Karpas-422 (cell line): Measurements from ENCODE around the gene BTBD16. TPM values are rescaled to one million over a fixed set of nuclear protein-coding genes. Genes with fewer than 3 reads are reported as not detected.

ENCODE experiments used
- DNase-seq: peaks from one replicate; pipeline ENCODE4 v3.0.0-alpha.2; 2015
- H2AFZ ChIP-seq: fragments of 200-600 bp; sonication (generic); 2 replicates; pipeline ENCODE4 v1.6.1; 2014; ENCODE audit warnings: antibody characterized with exemption, low read length, mixed read lengths
- H3K27ac ChIP-seq: fragments of 200-600 bp; sonication (generic); 2 replicates; pipeline ENCODE4 v1.5.1; 2014; ENCODE audit warnings: mild to moderate bottlenecking, low read length, moderate library complexity
- H3K27me3 ChIP-seq: fragments of 200-600 bp; sonication (generic); 2 replicates; pipeline ENCODE4 v1.6.1; 2014; ENCODE audit warnings: low read length, mixed read lengths
- H3K36me3 ChIP-seq: fragments of 200-600 bp; sonication (generic); 2 replicates; pipeline ENCODE4 v1.6.1; 2014; ENCODE audit warnings: low read length, mixed read lengths; ENCODE audit not compliant: insufficient read depth
- H3K4me1 ChIP-seq: fragments of 200-600 bp; sonication (generic); 2 replicates; pipeline ENCODE4 v1.6.1; 2014; ENCODE audit warnings: mild to moderate bottlenecking, low read length, mixed read lengths
- H3K4me2 ChIP-seq: fragments of 200-600 bp; sonication (generic); 2 replicates; pipeline ENCODE4 v1.6.1; 2014; ENCODE audit warnings: low read length, low read depth, mild to moderate bottlenecking; ENCODE audit not compliant: poor library complexity, severe bottlenecking
- H3K4me3 ChIP-seq: fragments of 200-600 bp; sonication (generic); 2 replicates; pipeline ENCODE4 v1.5.1; 2014; ENCODE audit warnings: mild to moderate bottlenecking, antibody characterized with exemption, low read length, mixed read lengths
- H3K79me2 ChIP-seq: fragments of 200-600 bp; sonication (generic); 2 replicates; pipeline ENCODE4 v1.6.1; 2014; ENCODE audit warnings: mild to moderate bottlenecking, low read length, mixed read lengths
- H3K9ac ChIP-seq: fragments of 200-600 bp; sonication (generic); 2 replicates; pipeline ENCODE4 v1.6.0; 2014; ENCODE audit warnings: low read length
- H3K9me2 ChIP-seq: fragments of 200-600 bp; sonication (generic), shearing (Covaris generic); replicated peaks from 2 replicates; pipeline ENCODE4 v1.6.0; 2014; ENCODE audit warnings: mild to moderate bottlenecking, low read length, moderate library complexity; ENCODE audit not compliant: insufficient read depth
- H3K9me3 ChIP-seq: fragments of 300-700, 200-600 bp; sonication (generic); 2 replicates; pipeline ENCODE4 v1.6.1; 2014; ENCODE audit warnings: low read length, mixed read lengths
- H4K20me1 ChIP-seq: fragments of 200-600 bp; sonication (generic); 2 replicates; pipeline ENCODE4 v1.6.1; 2014; ENCODE audit warnings: mild to moderate bottlenecking, antibody characterized with exemption, low read length, low read depth; ENCODE audit not compliant: insufficient read depth
- total RNA-seq: library from RNA; depleted of rRNA; stranded (reverse); fragments of >200 nt; shearing (Covaris generic); gene quantifications from 2 replicates; pipeline ENCODE4 v1.2.3, GENCODE V29; 2014; ENCODE audit warnings: low replicate concordance

Gene BTBD16
- total RNA-seq, 1 experiment from 2014 or later, result not detected

- peaks cover 12% of the 10 kb centered on the region for H3K4me1 ChIP-seq
- 0 out of 2 replicates have a peak, but pooled peaks cover 3% of the 10 kb centered on the region for H3K27me3 ChIP-seq
- no peak overlapping the region for H2AFZ ChIP-seq
- H4K20me1 ChIP-seq, result no peaks in the 10 kb centered on the region
- no peaks in the 10 kb centered on the region for H3K36me3 ChIP-seq
- H3K27ac ChIP-seq, result no peak overlapping the region
- H3K9me3 ChIP-seq, result no peaks in the 10 kb centered on the region
- no peak overlapping the region for H3K4me2 ChIP-seq
- H3K9me2 ChIP-seq, result no peaks in the 10 kb centered on the region
- no peak overlapping the region for H3K9ac ChIP-seq
- no peak overlapping the region for H3K4me3 ChIP-seq
- DNase-seq, result no peak
- no peaks in the 10 kb centered on the region for H3K79me2 ChIP-seq
Observed at GRCh38 chr10:122304054-122304579, 33.0 kb downstream of the BTBD16 start.

GRCh38 chr10:122306282-122306681 lies 35.2 kb downstream of the BTBD16 start:
- Histone ChIP-seq H3K9ac (no peak overlapping the region), H3K9me2 (no peaks in the 10 kb centered on the region), H3K27ac (no peak overlapping the region), H3K4me3 (no peak overlapping the region), H4K20me1 (no peaks in the 10 kb centered on the region), H3K36me3 (no peaks in the 10 kb centered on the region), H3K27me3 (0 out of 2 replicates have a peak, but pooled peaks cover 3% of the 10 kb centered on the region), H2AFZ (no peak overlapping the region), H3K79me2 (no peaks in the 10 kb centered on the region), H3K4me1 (peaks cover 12% of the 10 kb centered on the region), H3K9me3 (no peaks in the 10 kb centered on the region), H3K4me2 (no peak overlapping the region)
- no peak for DNase-seq

- Histone ChIP-seq H3K27ac (no peak overlapping the region), H3K36me3 (no peaks in the 10 kb centered on the region), H3K27me3 (0 out of 2 replicates have a peak, but pooled peaks cover 3% of the 10 kb centered on the region), H3K9ac (no peak overlapping the region), H3K79me2 (no peaks in the 10 kb centered on the region), H2AFZ (no peak overlapping the region), H3K4me3 (no peak overlapping the region), H3K9me3 (no peaks in the 10 kb centered on the region), H3K4me1 (peaks cover 12% of the 10 kb centered on the region), H3K4me2 (no peak overlapping the region), H4K20me1 (no peaks in the 10 kb centered on the region), H3K9me2 (no peaks in the 10 kb centered on the region)
- DNase-seq, result no peak
Observed at GRCh38 chr10:122306744-122307143, 35.6 kb downstream of the BTBD16 start.

- H3K36me3 ChIP-seq, result no peaks in the 10 kb centered on the region
- no peak overlapping the region for H3K27ac ChIP-seq
- H3K4me2 ChIP-seq, result peak overlapping the region; percentile 34
- H3K9me2 ChIP-seq, result no peaks in the 10 kb centered on the region
- no peaks in the 10 kb centered on the region for H3K79me2 ChIP-seq
- no peaks in the 10 kb centered on the region for H3K9me3 ChIP-seq
- no peak overlapping the region for H2AFZ ChIP-seq
- H4K20me1 ChIP-seq, result no peaks in the 10 kb centered on the region
- 0 out of 2 replicates have a peak, but pooled peaks cover 3% of the 10 kb centered on the region for H3K27me3 ChIP-seq
- peaks cover 12% of the 10 kb centered on the region for H3K4me1 ChIP-seq
- no peak overlapping the region for H3K9ac ChIP-seq
- DNase-seq, result peak; percentile 59
- no peak overlapping the region for H3K4me3 ChIP-seq
Observed at GRCh38 chr10:122307669-122308416, 36.7 kb downstream of the BTBD16 start.

GRCh38 chr10:122308417-122309141 lies 37.5 kb downstream of the BTBD16 start:
- no peaks in the 10 kb centered on the region for H3K36me3 ChIP-seq
- H3K9me3 ChIP-seq, result no peaks in the 10 kb centered on the region
- no peak overlapping the region for H3K27ac ChIP-seq
- H3K4me3 ChIP-seq, result no peak overlapping the region
- no peaks in the 10 kb centered on the region for H3K79me2 ChIP-seq
- no peaks in the 10 kb centered on the region for H3K9me2 ChIP-seq
- no peak overlapping the region for H2AFZ ChIP-seq
- peaks cover 12% of the 10 kb centered on the region for H3K4me1 ChIP-seq
- H3K9ac ChIP-seq, result no peak overlapping the region
- no peak for DNase-seq
- no peak overlapping the region for H3K4me2 ChIP-seq
- 0 out of 2 replicates have a peak, but pooled peaks cover 3% of the 10 kb centered on the region for H3K27me3 ChIP-seq
- H4K20me1 ChIP-seq, result no peaks in the 10 kb centered on the region

GRCh38 chr10:122310311-122311050 lies 39.4 kb downstream of the BTBD16 start:
- Histone ChIP-seq H3K4me1 (peaks cover 12% of the 10 kb centered on the region), H3K27me3 (0 out of 2 replicates have a peak, but pooled peaks cover 3% of the 10 kb centered on the region), H3K79me2 (no peaks in the 10 kb centered on the region), H3K4me2 (no peak overlapping the region), H3K27ac (no peak overlapping the region), H3K4me3 (no peak overlapping the region), H3K9ac (no peak overlapping the region), H4K20me1 (no peaks in the 10 kb centered on the region), H2AFZ (no peak overlapping the region), H3K36me3 (no peaks in the 10 kb centered on the region), H3K9me3 (no peaks in the 10 kb centered on the region), H3K9me2 (no peaks in the 10 kb centered on the region)
- DNase-seq, result no peak

- H3K27ac ChIP-seq, result no peak overlapping the region
- no peak overlapping the region for H3K4me2 ChIP-seq
- H3K36me3 ChIP-seq, result no peaks in the 10 kb centered on the region
- H3K4me3 ChIP-seq, result no peak overlapping the region
- H3K9me2 ChIP-seq, result no peaks in the 10 kb centered on the region
- H3K27me3 ChIP-seq, result no peaks in the 10 kb centered on the region
- H3K79me2 ChIP-seq, result no peaks in the 10 kb centered on the region
- H3K9ac ChIP-seq, result no peak overlapping the region
- no peaks in the 10 kb centered on the region for H3K9me3 ChIP-seq
- no peak overlapping the region for H2AFZ ChIP-seq
- H4K20me1 ChIP-seq, result no peaks in the 10 kb centered on the region
- no peak for DNase-seq
- peaks cover 12% of the 10 kb centered on the region for H3K4me1 ChIP-seq
Observed at GRCh38 chr10:122311051-122311410, 39.9 kb downstream of the BTBD16 start.

GRCh38 chr10:122311716-122312115 lies 40.6 kb downstream of the BTBD16 start:
- Histone ChIP-seq H3K9ac (no peak overlapping the region), H3K9me2 (no peaks in the 10 kb centered on the region), H2AFZ (no peak overlapping the region)

More at GRCh38 chr10:122311716-122312115, 40.6 kb downstream of the BTBD16 start:
- H3K4me1 ChIP-seq, result peaks cover 12% of the 10 kb centered on the region
- no peaks in the 10 kb centered on the region for H3K27me3 ChIP-seq
- H3K4me2 ChIP-seq, result no peak overlapping the region
- no peaks in the 10 kb centered on the region for H4K20me1 ChIP-seq
- no peaks in the 10 kb centered on the region for H3K79me2 ChIP-seq
- no peak overlapping the region for H3K4me3 ChIP-seq
- H3K36me3 ChIP-seq, result no peaks in the 10 kb centered on the region
- no peak for DNase-seq
- no peaks in the 10 kb centered on the region for H3K9me3 ChIP-seq
- no peak overlapping the region for H3K27ac ChIP-seq
